GM12865 (cell line): ENCODE data around the gene PXDN.
"Not testable (repeated sequence)": the region's sequence is repeated elsewhere in the genome, so short reads cannot be mapped to it uniquely, and the experiment has no call there.

Experiments used
- DNase-seq: peaks from one replicate; pipeline ENCODE4 v3.0.0; 2010; ENCODE audit warnings: low read depth
- H3K4me3 ChIP-seq: 2 replicates; pipeline ENCODE4 v1.5.1; 2011; ENCODE audit warnings: mild to moderate bottlenecking, low read depth, low read length, control low read depth
- TF ChIP-seq, protein P1 (sequence below): IDR thresholded peaks from 2 replicates; pipeline ENCODE4 v1.5.1; 2011; ENCODE audit warnings: low read length, control low read depth, low read depth, inconsistent platforms; ENCODE audit not compliant: insufficient read depth; ENCODE audit errors: missing control alignments

The PXDN gene

DNA sequence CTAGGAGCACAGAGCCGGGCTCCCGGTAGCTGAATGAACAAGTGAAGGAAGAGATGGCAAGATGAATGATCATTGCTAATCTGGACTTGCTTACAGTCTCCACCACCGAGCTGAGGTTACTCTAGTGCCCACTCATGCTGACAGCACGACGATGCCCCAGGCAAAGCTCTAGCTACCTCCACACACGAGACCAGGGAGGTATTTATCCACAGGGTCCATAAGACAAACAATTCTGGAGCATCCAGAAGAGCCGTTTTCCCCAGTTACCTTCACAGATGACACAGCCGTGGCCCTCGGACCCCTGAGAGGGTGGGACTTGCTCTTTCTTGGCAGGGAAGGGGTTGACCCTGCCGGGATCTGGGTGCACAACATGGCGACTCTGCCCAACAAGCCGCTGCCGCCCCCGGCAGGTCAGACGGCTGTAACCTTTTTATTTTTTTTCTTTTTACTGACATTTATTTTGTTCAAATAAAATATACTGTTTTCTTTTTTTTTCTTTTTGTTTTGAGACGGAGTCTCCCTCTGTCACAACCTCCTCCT lies 120.3 kb downstream of the PXDN start:
- DNase-seq, result no peak
- no peak overlapping the region for H3K4me3 ChIP-seq
- TF ChIP-seq, protein P1, sequence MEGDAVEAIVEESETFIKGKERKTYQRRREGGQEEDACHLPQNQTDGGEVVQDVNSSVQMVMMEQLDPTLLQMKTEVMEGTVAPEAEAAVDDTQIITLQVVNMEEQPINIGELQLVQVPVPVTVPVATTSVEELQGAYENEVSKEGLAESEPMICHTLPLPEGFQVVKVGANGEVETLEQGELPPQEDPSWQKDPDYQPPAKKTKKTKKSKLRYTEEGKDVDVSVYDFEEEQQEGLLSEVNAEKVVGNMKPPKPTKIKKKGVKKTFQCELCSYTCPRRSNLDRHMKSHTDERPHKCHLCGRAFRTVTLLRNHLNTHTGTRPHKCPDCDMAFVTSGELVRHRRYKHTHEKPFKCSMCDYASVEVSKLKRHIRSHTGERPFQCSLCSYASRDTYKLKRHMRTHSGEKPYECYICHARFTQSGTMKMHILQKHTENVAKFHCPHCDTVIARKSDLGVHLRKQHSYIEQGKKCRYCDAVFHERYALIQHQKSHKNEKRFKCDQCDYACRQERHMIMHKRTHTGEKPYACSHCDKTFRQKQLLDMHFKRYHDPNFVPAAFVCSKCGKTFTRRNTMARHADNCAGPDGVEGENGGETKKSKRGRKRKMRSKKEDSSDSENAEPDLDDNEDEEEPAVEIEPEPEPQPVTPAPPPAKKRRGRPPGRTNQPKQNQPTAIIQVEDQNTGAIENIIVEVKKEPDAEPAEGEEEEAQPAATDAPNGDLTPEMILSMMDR, result no peak

DNA sequence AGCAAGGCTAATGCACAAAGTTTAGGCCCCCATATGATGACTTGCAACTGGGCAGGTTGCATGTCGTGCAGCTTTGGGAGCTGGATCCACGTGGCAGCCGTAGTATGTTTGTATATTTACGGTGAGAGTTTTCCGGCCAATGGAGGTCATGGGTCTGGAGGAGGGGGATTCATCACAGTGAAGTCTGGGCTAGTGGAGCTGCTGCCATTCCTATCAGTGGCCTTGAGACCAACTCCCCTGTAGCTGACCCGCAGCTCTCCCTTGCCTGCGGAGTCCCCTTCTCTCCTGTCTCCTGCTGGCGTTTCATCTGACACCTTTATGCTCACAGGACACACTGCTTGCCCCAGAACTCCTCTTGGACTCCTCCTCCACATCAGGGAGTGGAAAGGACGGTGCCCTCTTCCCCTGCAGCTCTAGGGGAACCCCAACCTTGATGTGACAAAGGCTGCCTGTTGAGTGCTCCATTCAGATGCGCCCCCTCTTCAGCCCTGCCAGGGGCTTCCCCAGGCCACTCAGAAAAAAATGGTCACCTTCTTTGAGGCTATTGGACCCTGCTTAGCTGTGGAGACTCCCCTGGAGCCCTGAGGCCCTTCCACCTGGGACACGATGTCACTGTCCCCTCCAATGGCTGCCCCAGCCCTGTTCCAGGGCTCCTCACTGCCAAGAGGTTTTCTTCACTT lies 121.7 kb downstream of the PXDN start:
- H3K4me3 ChIP-seq, result no peak overlapping the region
- no peak for DNase-seq

DNA sequence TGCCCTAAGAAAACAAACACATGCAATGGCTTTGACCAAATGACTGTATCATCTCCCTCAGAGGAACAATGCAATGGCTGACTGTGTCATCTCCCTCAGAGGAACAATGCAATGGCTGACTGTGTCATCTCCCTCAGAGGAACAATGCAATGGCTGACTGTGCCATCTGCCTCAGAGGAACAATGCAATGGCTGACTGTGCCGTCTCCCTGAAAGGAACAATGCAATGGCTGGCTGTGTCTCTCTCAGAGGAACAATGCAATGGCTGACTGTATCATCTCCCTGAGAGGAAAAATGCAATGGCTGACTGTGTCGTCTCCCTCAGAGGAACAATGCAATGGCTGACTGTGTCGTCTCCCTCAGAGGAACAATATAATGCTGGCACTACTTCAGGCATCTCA lies 122.3 kb downstream of the PXDN start:
- H3K4me3 ChIP-seq, DNase-seq: not testable (repeated sequence)

More for the DNA sequence above, 121.7 kb downstream of the PXDN start:
- TF ChIP-seq, protein P1, result no peak

DNA sequence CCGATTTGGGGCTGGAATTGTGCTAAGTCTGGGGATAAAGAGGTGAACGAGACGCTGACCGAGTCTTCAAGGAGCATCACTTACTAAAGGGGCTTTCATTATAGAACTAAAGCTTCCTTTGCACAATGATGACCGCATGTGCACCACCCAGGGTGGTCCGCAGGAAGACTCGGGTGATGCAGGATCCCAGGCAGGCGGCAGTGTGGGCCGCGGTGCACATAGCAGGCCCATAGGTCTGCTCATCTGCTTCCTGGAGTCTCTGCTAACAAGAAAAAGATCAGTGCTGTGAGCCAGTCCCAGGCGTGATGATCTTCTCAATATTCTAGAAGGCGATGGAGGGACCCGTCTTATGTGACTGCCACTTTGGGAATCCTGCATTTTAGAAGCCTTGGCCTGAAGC lies 122.8 kb downstream of the PXDN start:
- TF ChIP-seq, protein P1, result no peak
- no peak overlapping the region for H3K4me3 ChIP-seq
- no peak for DNase-seq

DNA sequence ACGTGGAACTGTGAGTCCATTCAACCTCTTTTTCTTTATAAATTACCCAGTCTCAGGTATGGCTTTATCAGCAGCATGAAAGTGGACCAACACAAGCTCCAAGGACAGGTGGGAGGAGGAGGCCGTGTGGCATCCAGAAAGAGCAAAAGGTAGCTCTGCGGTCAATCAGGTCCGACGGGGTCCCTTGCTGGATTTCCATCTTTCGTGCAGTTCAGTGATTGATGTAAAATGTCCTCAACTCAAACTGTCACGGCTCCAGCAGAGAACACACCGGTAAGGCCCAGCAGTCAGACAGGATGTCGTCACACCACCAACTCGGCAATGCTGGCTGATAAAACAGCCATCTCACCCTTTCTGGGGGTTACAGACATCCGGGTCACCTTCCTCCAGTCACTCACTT lies 123.3 kb downstream of the PXDN start:
- no peak overlapping the region for H3K4me3 ChIP-seq
- TF ChIP-seq, protein P1, result no peak
- DNase-seq, result no peak

DNA sequence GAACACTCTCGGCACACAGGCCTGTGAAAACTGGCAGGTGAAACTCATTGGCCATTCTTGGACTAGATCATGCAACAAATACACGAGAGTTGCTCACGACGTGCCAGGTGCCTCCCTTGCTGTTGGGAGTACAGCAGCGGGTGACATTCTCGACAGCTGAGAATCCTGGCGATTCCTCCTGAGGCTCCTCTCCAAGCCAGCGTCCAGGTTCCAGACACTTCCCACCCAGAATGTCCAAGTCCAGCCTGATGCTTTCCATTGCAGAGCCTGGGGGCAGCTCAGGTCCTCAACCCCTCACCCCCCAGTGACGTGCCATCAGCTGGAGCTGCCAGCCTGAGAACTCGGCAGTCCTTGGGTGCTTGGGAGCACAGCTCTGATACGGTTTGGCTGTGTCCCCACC lies 124.2 kb downstream of the PXDN start:
- TF ChIP-seq, protein P1, result no peak
- H3K4me3 ChIP-seq, result no peak overlapping the region
- DNase-seq, result no peak

DNA sequence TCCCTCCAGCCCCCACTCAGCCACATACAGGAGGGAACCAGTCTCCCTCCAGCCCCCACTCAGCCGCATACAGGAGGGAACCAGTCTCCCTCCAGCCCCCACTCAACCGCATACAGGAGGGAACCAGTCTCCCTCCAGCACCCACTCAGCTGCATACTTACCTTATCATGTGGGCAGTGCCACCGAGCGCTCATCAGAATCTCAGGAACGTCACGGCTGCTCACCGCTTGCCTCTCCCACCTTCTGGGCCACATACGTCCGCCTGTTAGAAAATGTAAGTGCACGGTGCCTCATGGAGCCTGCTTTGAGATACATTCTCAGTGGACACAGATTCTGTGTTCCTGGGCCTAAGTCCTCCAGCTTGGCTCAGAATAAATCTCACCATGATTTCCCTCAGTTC lies 124.8 kb downstream of the PXDN start:
- no peak for DNase-seq
- TF ChIP-seq, protein P1, result no peak
- H3K4me3 ChIP-seq, result no peak overlapping the region
